Measurements from ENCODE around the gene GMPPB.
"Not testable (repeated sequence)": the region's sequence is repeated elsewhere in the genome, so short reads cannot be mapped to it uniquely, and the experiment has no call there.

GMPPB gene

GRCh38 chr3:49691481-49691880, 32.3 kb downstream of the GMPPB start:
- H2AFZ ChIP-seq (ENCODE audit: low read length); H4K20me1 ChIP-seq (ENCODE audit: insufficient read depth, low read length); H3K27ac ChIP-seq (ENCODE audit: low read length); H3K9ac ChIP-seq (ENCODE audit: low read length); DNase-seq; H3K27me3 ChIP-seq (replicated peaks; ENCODE audit: insufficient read depth, low read length); H3K4me3 ChIP-seq (ENCODE audit: low read length); H3K4me1 ChIP-seq (ENCODE audit: low read length); H3K9me3 ChIP-seq (replicated peaks; ENCODE audit: insufficient read depth, low read length); H3K36me3 ChIP-seq (replicated peaks; ENCODE audit: insufficient read depth, low read length); H3K9me2 ChIP-seq (replicated peaks; ENCODE audit: insufficient read depth, low read length); H3F3A ChIP-seq (ENCODE audit: insufficient read depth, low read length); H3K4me2 ChIP-seq (ENCODE audit: low read depth, low read length): not testable (repeated sequence)
- peaks cover 22% of the 10 kb centered on the region for H3K79me2 ChIP-seq (ENCODE audit: low read length)

- H3K4me2 ChIP-seq (ENCODE audit: low read depth, low read length); H3K4me1 ChIP-seq (ENCODE audit: low read length); H3K9me3 ChIP-seq (replicated peaks; ENCODE audit: insufficient read depth, low read length); H3K27me3 ChIP-seq (replicated peaks; ENCODE audit: insufficient read depth, low read length); H3K4me3 ChIP-seq (ENCODE audit: low read length); DNase-seq; H3F3A ChIP-seq (ENCODE audit: insufficient read depth, low read length); H3K9ac ChIP-seq (ENCODE audit: low read length); H4K20me1 ChIP-seq (ENCODE audit: insufficient read depth, low read length); H2AFZ ChIP-seq (ENCODE audit: low read length); H3K9me2 ChIP-seq (replicated peaks; ENCODE audit: insufficient read depth, low read length); H3K27ac ChIP-seq (ENCODE audit: low read length); H3K36me3 ChIP-seq (replicated peaks; ENCODE audit: insufficient read depth, low read length): not testable (repeated sequence)
- H3K79me2 ChIP-seq (ENCODE audit: low read length) = peaks cover 22% of the 10 kb centered on the region
Measured at GRCh38 chr3:49690856-49691255, 32.9 kb downstream of the GMPPB start.

GRCh38 chr3:49689908-49690624, 33.7 kb downstream of the GMPPB start:
- H3K4me1 ChIP-seq (ENCODE audit: low read length); H3K27me3 ChIP-seq (replicated peaks; ENCODE audit: insufficient read depth, low read length); H4K20me1 ChIP-seq (ENCODE audit: insufficient read depth, low read length); H3K9me2 ChIP-seq (replicated peaks; ENCODE audit: insufficient read depth, low read length); H3K36me3 ChIP-seq (replicated peaks; ENCODE audit: insufficient read depth, low read length); H3K9me3 ChIP-seq (replicated peaks; ENCODE audit: insufficient read depth, low read length); DNase-seq; H3K27ac ChIP-seq (ENCODE audit: low read length); H3F3A ChIP-seq (ENCODE audit: insufficient read depth, low read length): not testable (repeated sequence)
- H2AFZ ChIP-seq (ENCODE audit: low read length) = peak overlapping the region; percentile 85
- peak overlapping the region; percentile 83 for H3K9ac ChIP-seq (ENCODE audit: low read length)
- H3K4me3 ChIP-seq (ENCODE audit: low read length) = peak overlapping the region; percentile 86
- peaks cover 22% of the 10 kb centered on the region for H3K79me2 ChIP-seq (ENCODE audit: low read length)
- H3K4me2 ChIP-seq (ENCODE audit: low read depth, low read length) = peak overlapping the region; percentile 81

- Histone ChIP-seq H3K4me1 (ENCODE audit: low read length) (peaks cover 4% of the 10 kb centered on the region; the same call in 1 of the 2 replicates), H3K9ac (ENCODE audit: low read length) (peak within 1 kb of the TSS; percentile 83), H3K36me3 (replicated peaks; ENCODE audit: insufficient read depth, low read length) (no peaks in the 10 kb centered on the region), H3K27me3 (replicated peaks; ENCODE audit: insufficient read depth, low read length) (no peaks in the 10 kb centered on the region), H3K9me3 (replicated peaks; ENCODE audit: insufficient read depth, low read length) (no peaks in the 10 kb centered on the region), H2AFZ (ENCODE audit: low read length) (peak within 1 kb of the TSS; percentile 92), H3K9me2 (replicated peaks; ENCODE audit: insufficient read depth, low read length) (no peaks in the 10 kb centered on the region), H3K27ac (ENCODE audit: low read length) (peak within 1 kb of the TSS; percentile 22; the same call in 1 of the 2 replicates), H3K79me2 (ENCODE audit: low read length) (peaks cover 20% of the 10 kb centered on the region), H4K20me1 (ENCODE audit: insufficient read depth, low read length) (no peaks in the 10 kb centered on the region), H3F3A (ENCODE audit: insufficient read depth, low read length) (no peaks in the 10 kb centered on the region), H3K4me2 (ENCODE audit: low read depth, low read length) (peak within 1 kb of the TSS; percentile 81), H3K4me3 (ENCODE audit: low read length) (peak within 1 kb of the TSS; percentile 86)
- DNase-seq = peak; percentile 91
- TF ChIP-seq CTCF (IDR thresholded peaks at IDR 0.05; ENCODE audit: low read length) (peak; percentile 26), EZH2phosphoT487 (IDR thresholded peaks at IDR 0.05; ENCODE audit: low read length) (no peak)
Measured at GRCh38 chr3:49689046-49689907, 34.5 kb downstream of the GMPPB start, which contains the start of the genes MST1 and RNF123. MST1 (minus strand) TSS chr3:49689474; CDS start chr3:49688691, 783 bp downstream. RNF123 (plus strand) TSS chr3:49689557; CDS start chr3:49691166, 1,609 bp downstream.

GRCh38 chr3:49688338-49689045, 35.3 kb downstream of the GMPPB start:
- peak overlapping the region; percentile 92 for H2AFZ ChIP-seq (ENCODE audit: low read length)
- peak overlapping the region; percentile 71 for H3K4me2 ChIP-seq (ENCODE audit: low read depth, low read length)
- peak; percentile 20 for DNase-seq
- H3K27me3 ChIP-seq (replicated peaks; ENCODE audit: insufficient read depth, low read length); H3K36me3 ChIP-seq (replicated peaks; ENCODE audit: insufficient read depth, low read length); H3F3A ChIP-seq (ENCODE audit: insufficient read depth, low read length); H3K9me2 ChIP-seq (replicated peaks; ENCODE audit: insufficient read depth, low read length); H3K4me1 ChIP-seq (ENCODE audit: low read length); H4K20me1 ChIP-seq (ENCODE audit: insufficient read depth, low read length); H3K9me3 ChIP-seq (replicated peaks; ENCODE audit: insufficient read depth, low read length): not testable (repeated sequence)
- H3K4me3 ChIP-seq (ENCODE audit: low read length) = peak overlapping the region; percentile 86
- peak overlapping the region; percentile 83 for H3K9ac ChIP-seq (ENCODE audit: low read length)
- peak overlapping the region; percentile 22; the same call in 1 of the 2 replicates for H3K27ac ChIP-seq (ENCODE audit: low read length)
- peaks cover 18% of the 10 kb centered on the region for H3K79me2 ChIP-seq (ENCODE audit: low read length)

- not testable (repeated sequence) for H3K9me2 ChIP-seq (replicated peaks; ENCODE audit: insufficient read depth, low read length); H3K27ac ChIP-seq (ENCODE audit: low read length); H3K4me3 ChIP-seq (ENCODE audit: low read length); DNase-seq; H3K36me3 ChIP-seq (replicated peaks; ENCODE audit: insufficient read depth, low read length); H3K4me2 ChIP-seq (ENCODE audit: low read depth, low read length); H3F3A ChIP-seq (ENCODE audit: insufficient read depth, low read length); H3K9ac ChIP-seq (ENCODE audit: low read length); H3K27me3 ChIP-seq (replicated peaks; ENCODE audit: insufficient read depth, low read length); H2AFZ ChIP-seq (ENCODE audit: low read length); H4K20me1 ChIP-seq (ENCODE audit: insufficient read depth, low read length); H3K9me3 ChIP-seq (replicated peaks; ENCODE audit: insufficient read depth, low read length); H3K4me1 ChIP-seq (ENCODE audit: low read length)
- peaks cover 18% of the 10 kb centered on the region for H3K79me2 ChIP-seq (ENCODE audit: low read length)
Measured at GRCh38 chr3:49687424-49687795, 36.3 kb downstream of the GMPPB start.

All from MM.1S (cell line).